ENCODE measurements around the gene C20orf96.
"Not testable (repeated sequence)": the region's sequence is repeated elsewhere in the genome, so short reads cannot be mapped to it uniquely, and the experiment has no call there.

The C20orf96 gene

DNA sequence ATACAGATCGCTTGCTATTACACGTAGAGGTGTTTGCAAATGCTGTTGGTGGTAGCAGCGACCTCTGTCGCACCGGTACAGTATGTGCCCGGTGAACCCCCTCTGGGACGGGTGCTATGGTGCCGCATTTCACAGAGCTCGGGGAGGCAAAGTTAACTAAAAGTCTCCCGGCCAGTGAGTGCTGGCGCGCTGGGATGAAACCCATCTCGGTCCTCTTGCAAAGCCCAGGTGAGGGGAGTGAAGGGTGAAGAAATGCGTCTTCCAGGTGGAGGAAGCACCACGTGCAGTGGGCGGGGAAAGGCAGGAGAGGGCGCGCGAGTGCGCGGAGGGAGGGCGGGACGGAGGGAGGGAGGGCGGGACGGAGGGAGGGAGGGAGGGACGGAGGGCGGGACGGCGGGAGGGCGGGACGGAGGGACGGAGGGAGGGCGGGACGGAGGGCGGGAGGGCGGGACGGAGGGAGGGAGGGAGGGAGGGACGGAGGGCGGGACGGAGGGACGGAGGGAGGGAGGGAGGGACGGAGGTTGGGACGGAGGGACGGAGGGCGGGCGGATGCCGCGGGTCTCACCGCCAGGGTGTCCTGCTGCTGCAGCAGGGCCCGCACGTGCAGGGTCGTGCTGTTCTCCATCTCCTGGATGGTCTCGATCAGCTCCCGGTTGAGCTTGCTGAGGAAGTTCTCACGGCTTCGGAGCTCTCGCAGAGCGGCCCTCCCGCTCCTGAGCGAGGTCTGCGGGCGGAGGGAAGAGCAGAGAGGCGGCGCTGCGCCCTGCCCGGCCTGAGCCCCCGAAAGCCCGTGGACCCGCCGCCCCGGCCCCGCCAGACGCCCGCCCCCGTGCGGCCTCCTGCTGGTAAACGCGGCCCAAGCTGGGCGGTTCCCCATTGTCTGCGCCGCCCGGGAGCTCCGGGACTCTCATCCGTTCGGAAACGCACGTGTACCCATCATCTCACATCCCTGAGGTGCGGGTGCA is 11.7 kb downstream of the C20orf96 start:
- DNase-seq, result no peak

GRCh38 chr20:278181-278580 is 12.4 kb downstream of the C20orf96 start:
- DNase-seq, result no peak

DNA sequence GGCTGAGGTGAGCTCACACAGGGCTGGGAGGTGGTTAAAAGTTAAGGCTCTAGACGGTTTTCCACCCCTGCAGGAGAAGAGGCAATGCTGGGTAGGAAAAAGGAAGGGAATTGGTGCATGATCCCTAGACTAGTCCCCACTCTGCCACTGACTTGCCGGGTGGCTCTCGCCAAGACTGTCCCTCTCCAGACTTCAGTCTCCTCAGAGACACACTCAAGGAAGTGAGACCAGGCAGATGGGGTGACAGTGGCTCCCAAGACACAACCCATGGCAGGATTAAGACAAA is 13.1 kb downstream of the C20orf96 start:
- no peak for DNase-seq

DNA sequence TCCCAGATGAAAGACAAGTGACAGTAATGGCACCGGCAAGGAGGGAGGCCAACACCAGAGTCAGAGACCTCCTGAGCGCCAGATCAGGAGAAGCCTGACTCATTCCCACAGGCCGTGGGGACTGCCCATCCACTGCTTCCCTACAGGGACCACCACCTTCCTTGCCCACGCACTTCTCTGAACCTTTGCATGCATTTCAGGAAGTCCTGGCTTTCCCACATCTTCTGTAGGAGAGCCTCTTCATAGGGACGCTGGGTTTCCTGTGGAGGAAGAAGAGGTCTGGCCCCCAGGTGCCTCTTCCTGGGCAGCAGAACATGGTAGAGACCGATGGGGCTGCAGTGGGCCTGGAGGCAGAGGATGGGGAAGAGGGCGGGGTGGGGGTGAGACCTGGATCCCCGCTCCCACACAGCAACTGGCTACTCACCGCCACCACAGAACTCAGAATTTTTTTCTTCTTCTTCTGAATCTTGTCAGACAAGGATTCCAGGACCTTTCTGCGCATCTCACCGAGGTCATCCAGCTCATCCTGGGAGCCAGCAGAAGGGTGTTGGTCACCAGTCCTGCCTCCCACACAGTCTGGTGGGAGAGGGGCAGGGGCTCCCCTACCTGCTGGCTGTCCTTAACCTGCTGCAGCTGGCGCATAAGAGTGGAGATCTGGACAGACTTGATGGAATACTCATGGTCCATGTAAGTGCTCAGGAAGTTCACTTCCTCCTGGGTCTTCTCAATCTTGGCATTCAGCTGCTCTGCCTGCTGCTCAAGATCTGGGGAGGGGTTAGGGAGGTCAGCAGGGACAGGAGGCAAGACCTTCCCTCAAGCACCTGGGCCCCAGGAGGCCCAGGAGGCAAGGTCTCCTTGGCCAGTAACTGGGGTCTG is 13.7 kb downstream of the C20orf96 start:
- no peak for DNase-seq

GRCh38 chr20:275791-276190 is 14.8 kb downstream of the C20orf96 start:
- DNase-seq, result no peak

GRCh38 chr20:273884-274283 is 16.7 kb downstream of the C20orf96 start:
- DNase-seq, result no peak

DNA sequence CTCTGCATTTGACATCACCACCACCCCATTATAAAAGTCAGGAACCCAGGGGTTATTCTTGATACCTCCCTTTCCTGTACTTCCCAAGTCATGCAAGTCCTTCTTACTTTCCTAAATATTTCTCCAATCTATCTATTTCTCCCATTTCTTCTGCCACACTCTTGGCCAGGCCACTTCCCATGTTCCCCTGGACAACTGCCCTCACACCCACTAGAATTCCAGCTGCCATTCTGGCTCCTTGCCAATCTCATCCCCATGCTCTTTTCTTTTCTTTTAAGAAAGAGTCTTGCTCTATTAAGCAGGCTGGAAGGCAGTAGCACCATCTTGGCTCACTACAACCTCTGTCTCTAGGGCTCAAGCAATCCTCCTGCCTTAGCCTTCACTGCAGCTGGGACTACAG is 17.8 kb downstream of the C20orf96 start:
- no peak for DNase-seq

GRCh38 chr20:271528-271927 is 19.0 kb downstream of the C20orf96 start:
- no peak for DNase-seq

- DNase-seq, result no peak
These were observed 19.5 kb downstream of the C20orf96 start for GRCh38 chr20:271069-271468.

- DNase-seq, result no peak
These were observed 20.0 kb downstream of the C20orf96 start for GRCh38 chr20:270517-270916.

DNA sequence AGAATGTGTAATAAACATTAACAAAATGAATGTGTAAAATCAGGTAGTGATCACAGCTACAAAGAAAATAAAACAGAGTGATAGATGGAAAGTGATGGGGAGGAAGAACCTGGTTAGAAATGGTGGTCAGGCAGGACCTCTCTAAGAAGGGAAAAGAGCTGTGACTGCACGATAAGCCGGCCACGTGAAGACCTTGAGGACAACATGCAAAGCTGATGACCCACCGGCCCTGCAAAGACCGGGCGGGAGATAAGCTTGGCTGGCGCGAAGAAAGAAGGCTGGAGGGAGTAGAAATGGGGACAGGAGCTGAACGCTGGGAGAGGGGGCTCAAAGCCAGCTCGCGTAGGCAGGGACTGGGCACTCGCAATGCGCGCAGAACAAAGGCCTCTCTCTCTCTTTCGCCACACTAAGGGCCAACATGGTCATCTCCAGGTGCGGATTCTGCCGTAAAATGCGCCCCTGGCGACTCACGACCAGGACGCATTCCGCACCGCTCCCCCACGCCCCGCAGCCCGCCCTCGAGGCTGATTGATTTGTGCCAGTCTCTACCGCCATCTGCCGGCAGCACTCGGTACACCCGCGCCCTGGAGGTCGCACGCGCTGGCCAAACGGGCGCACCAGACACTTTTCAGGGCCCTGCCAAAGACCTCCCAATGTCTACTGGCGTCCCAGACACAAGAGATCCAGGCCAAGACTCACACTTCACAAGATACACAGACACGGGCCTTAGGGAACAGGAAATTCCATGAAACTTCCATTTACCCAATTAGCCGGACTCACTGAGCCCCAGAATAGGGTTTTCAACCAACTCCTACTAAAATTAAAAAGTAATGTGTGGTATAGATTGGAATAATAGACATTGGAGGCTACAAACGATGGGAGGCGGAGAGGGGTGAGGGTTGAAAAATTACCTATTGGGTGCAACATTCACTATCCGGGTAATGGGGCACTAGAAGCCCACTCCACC is 23.7 kb downstream of the C20orf96 start:
- peak; percentile 91 for DNase-seq

DNA sequence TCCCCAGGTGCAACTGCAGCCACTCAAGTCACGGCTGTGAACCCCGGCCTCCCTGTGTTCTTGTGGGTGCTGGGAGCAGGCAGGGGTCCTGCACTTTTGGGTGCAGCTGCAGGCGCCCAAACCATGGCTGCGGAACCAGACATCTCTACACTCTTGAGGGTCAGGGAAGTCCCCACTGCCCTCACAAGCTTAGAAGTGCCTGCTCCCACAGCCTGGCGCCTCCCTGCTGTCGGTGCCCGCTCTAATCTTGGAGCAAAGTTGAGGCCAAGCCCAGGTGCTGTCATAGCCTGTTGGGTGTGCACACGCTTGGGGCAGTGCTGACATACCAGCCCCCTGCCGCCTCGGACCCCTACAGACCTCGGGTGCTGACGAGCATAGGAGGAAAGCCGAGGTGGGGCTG is 26.8 kb downstream of the C20orf96 start:
- DNase-seq, result no peak

DNA sequence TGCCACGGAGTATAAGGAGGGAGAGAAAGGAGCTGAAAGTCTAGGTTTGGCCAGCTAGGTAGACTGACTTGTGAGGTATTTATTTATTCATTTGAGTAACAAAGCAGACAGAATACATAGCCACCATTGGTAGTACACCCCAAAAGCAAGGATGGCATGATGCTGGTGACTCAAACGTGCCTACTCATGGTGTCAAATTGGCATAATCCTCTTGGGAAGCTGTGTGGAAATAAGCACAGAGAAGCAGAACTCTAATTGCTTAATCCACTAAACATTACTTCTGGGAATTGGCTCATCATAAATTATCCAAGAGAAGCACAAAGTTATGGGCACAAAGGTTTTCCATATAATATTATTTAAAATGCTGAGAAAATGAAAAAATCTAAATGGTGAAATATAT is 30.6 kb downstream of the C20orf96 start:
- DNase-seq, result no peak

GRCh38 chr20:258963-259362 is 31.6 kb downstream of the C20orf96 start:
- DNase-seq, result no peak

- no peak for DNase-seq
These were observed 32.2 kb downstream of the C20orf96 start for GRCh38 chr20:258269-258858.

DNA sequence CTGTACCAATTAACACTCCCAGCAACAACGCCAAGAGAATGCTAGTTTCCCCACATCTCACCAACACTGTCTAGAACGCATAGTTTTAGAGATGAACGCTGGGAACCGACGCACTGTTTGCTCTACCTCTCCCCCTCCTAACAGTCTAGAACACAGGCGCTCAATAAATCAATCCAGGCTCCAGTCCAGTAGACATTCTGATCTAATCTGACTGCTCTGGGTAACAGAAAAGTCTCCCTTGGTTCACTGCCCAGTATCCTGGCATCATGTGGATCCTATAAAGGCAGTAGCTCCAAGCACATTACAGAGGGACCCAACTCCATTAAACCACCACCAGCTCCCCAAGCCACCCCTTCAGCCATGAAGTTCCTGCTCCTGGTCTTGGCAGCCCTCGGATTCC is 33.1 kb downstream of the C20orf96 start, which contains the start of gene DEFB132:
DEFB132 (plus strand) TSS at position 306 of the 400 bp plus-strand sequence; CDS start at position 361, 55 bp downstream.
- DNase-seq, result no peak

DNA sequence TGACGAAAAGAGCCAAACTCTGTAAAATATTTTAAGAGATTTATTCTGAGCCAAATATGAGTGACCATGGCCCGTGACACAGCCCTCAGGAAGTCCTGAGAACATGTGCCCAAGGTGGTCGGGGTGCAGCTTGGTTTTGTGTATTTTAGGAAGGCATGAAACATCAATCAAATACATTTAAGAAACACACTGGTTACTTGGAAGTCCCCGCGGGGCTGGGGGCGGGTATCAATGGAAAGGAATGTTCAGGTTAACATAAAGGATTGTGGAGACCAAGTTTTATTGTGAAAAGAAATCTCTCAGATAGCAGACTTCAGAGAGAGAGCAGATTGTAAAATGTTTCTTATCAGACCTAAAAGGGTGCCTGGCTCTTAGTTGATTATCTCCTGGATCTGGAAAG is 37.1 kb downstream of the C20orf96 start:
- not testable (repeated sequence) for DNase-seq

GRCh38 chr20:252801-253200 is 37.7 kb downstream of the C20orf96 start:
- DNase-seq, result no peak

DNA sequence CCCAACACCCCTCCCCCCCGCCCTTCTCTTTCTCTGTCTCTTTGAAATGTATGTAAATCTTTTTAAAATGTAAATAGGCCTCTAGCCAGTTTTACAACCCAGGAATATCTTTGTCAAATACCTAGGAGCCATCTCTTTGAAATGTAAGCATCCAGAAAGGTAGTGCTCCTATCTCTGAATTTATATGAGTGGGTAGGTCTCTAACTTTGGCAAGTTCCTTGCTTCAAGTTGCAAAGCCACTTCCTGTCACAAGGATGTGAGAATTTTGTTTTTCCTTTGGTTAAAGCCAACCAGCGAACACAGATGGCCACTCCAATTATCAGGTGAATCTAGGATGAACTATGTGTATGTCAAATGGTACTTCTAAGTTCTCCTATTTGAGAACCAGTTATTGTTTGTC is 39.2 kb downstream of the C20orf96 start:
- DNase-seq, result no peak

DNA sequence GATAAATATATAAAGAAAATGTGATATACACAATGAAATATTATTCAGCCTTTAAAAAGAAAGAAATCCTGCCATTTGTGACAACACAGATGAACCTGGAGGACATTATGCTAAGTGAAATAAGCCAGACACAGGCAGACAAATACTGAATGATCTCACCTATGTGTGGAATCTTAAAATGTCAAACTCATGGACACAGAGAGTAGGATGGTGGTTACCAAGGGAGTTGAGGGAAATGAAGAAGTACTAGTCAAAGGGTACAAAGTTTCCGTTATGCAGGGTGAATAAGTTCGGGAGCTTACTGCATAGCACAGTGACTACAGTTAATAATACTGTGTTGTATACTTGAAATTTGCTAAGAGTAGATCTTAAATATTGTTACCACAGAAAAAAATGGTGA is 47.6 kb downstream of the C20orf96 start:
- DNase-seq, result no peak

GRCh38 chr20:237929-238328 is 52.6 kb downstream of the C20orf96 start:
- DNase-seq, result no peak

DNA sequence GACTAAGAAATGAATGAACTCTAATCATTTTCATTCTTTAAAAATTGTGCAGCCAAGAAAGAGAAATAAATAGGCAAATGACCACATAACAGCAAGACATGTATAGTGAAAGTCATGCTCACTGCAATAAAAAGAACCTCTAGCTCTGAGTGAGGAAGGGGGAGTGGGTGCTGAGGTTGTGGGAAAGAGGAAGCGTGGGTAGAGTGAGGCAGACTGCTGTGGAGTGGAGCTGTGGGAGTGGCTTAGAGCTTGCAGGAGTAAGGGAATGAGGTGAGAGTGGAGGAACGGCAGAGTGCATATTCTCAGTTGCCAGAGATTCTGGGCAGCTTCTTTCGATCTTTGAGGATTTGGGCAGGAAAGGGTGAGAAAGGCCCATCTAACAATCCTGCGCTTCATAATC is 53.1 kb downstream of the C20orf96 start:
- DNase-seq, result no peak
